ENCODE data around the gene RBM15.

Gene RBM15

GRCh38 chr1:110316735-110317134 is 22.4 kb upstream of the RBM15 start:
- no peak for DNase-seq
- intact Hi-C loops (cut with DNase I): no loop called here

- intact Hi-C loops (cut with DNase I): no loop called here
- DNase-seq: no peak
These were observed 21.1 kb upstream of the RBM15 start for GRCh38 chr1:110318046-110318445.

- intact Hi-C loops (cut with DNase I): no loop called here
These were observed 19.6 kb upstream of the RBM15 start for GRCh38 chr1:110319332-110320167.

GRCh38 chr1:110320168-110320518 is 19.0 kb upstream of the RBM15 start:
- no peak for DNase-seq
- intact Hi-C loops (cut with DNase I): no loop called here

More at GRCh38 chr1:110319332-110320167, 19.6 kb upstream of the RBM15 start:
- DNase-seq: no peak

GRCh38 chr1:110321045-110321444 is 18.1 kb upstream of the RBM15 start:
- DNase-seq: no peak
- intact Hi-C loops (cut with DNase I): no loop called here

- DNase-seq: no peak
- intact Hi-C loops (cut with DNase I): no loop called here
These were observed 17.3 kb upstream of the RBM15 start for GRCh38 chr1:110321846-110322245.

GRCh38 chr1:110324667-110325066 is 14.5 kb upstream of the RBM15 start:
- intact Hi-C loops (cut with DNase I): no loop called here
- no peak for DNase-seq

GRCh38 chr1:110326826-110327225 is 12.4 kb upstream of the RBM15 start:
- intact Hi-C loops (cut with DNase I): no loop called here
- DNase-seq: no peak

GRCh38 chr1:110328274-110328673 is 10.9 kb upstream of the RBM15 start:
- DNase-seq: no peak
- intact Hi-C loops (cut with DNase I): no loop called here

GRCh38 chr1:110328700-110329099 is 10.5 kb upstream of the RBM15 start:
- intact Hi-C loops (cut with DNase I): no loop called here

GRCh38 chr1:110335265-110335664 is 3.9 kb upstream of the RBM15 start:
- DNase-seq: no peak
- intact Hi-C loops (cut with DNase I): loop anchor here (5.0 kb wide), 1 partner anchor 72 kb away; the partner anchor contains the start of gene LAMTOR5

More at GRCh38 chr1:110328700-110329099, 10.5 kb upstream of the RBM15 start:
- no peak for DNase-seq

- no peak for DNase-seq
- intact Hi-C loops (cut with DNase I): loop anchor here (5.0 kb wide), 1 partner anchor 71 kb away; the partner anchor contains the start of gene LAMTOR5
These were observed 2.7 kb upstream of the RBM15 start for GRCh38 chr1:110336300-110337039.

- intact Hi-C loops (cut with DNase I): loop anchor here (5.0 kb wide), 1 partner anchor 69 kb away; the partner anchor contains the start of gene LAMTOR5
- DNase-seq: peak in 38 of 42 donors; percentile 9 to 65 (median 30)
These were observed 1.4 kb upstream of the RBM15 start for GRCh38 chr1:110337704-110338308.

GRCh38 chr1:110338309-110338885 is 780 bp upstream of the RBM15 start:
- peak in 40 of 42 donors; percentile 67 to 99 (median 97) for DNase-seq
- intact Hi-C loops (cut with DNase I): loop anchor here (5.0 kb wide), 1 partner anchor 69 kb away; the partner anchor contains the start of gene LAMTOR5

GRCh38 chr1:110339407-110340206 is 430 bp downstream of the RBM15 start:
- intact Hi-C loops (cut with DNase I): loop anchor here (5.0 to 10.0 kb wide), 2 partner anchors 68 to 285 kb away; partner anchors contain the start of gene LAMTOR5
- peak in 41 of 42 donors; percentile 28 to 92 (median 73) for DNase-seq

GRCh38 chr1:110340207-110340468 is 961 bp downstream of the RBM15 start:
- DNase-seq: peak in 2 of 42 donors; percentile 10 to 19
- intact Hi-C loops (cut with DNase I): loop anchor here (10.0 kb wide), 1 partner anchor 285 kb away; no protein-coding TSS in a partner anchor

- intact Hi-C loops (cut with DNase I): loop anchor here (10.0 kb wide), 1 partner anchor 287 kb away; no protein-coding TSS in a partner anchor
- DNase-seq: no peak
These were observed 2.1 kb downstream of the RBM15 start for GRCh38 chr1:110341146-110341871.

GRCh38 chr1:110341872-110342331 is 2.7 kb downstream of the RBM15 start:
- DNase-seq: no peak
- intact Hi-C loops (cut with DNase I): loop anchor here (10.0 kb wide), 1 partner anchor 287 kb away; no protein-coding TSS in a partner anchor

All from head of caudate nucleus (tissue), 42 donors.